HG03103 (cell line): ENCODE measurements around the gene NSUN2.
"Not testable (repeated sequence)": the region's sequence is repeated elsewhere in the genome, so short reads cannot be mapped to it uniquely, and the experiment has no call there.

Experiments
- ATAC-seq: cut with Tn5 transposase; IDR thresholded peaks from one replicate; pipeline ENCODE4 v1.9.1; 2021; ENCODE audit warnings: low read depth; ENCODE audit not compliant: unreplicated experiment

The NSUN2 gene

GRCh38 chr5:6645571-6646362, 12.9 kb upstream of the NSUN2 start:
- ATAC-seq: not testable (repeated sequence)

GRCh38 chr5:6644794-6645241, 12.0 kb upstream of the NSUN2 start:
- no peak for ATAC-seq

GRCh38 chr5:6642655-6643054, 9.8 kb upstream of the NSUN2 start:
- ATAC-seq: no peak

GRCh38 chr5:6638236-6638635, 5.4 kb upstream of the NSUN2 start:
- ATAC-seq: no peak

GRCh38 chr5:6637590-6637989, 4.7 kb upstream of the NSUN2 start:
- no peak for ATAC-seq

GRCh38 chr5:6637022-6637421, 4.2 kb upstream of the NSUN2 start:
- ATAC-seq: no peak

- no peak for ATAC-seq
Observed at GRCh38 chr5:6636293-6636692, 3.4 kb upstream of the NSUN2 start.

GRCh38 chr5:6634788-6635430, 2.1 kb upstream of the NSUN2 start:
- no peak for ATAC-seq

GRCh38 chr5:6634306-6634705, 1.5 kb upstream of the NSUN2 start:
- no peak for ATAC-seq

GRCh38 chr5:6633469-6634245, 813 bp upstream of the NSUN2 start:
- peak; percentile 44 for ATAC-seq

GRCh38 chr5:6632324-6632887, 438 bp downstream of the NSUN2 start:
- peak; percentile 11 for ATAC-seq

- no peak for ATAC-seq
Observed at GRCh38 chr5:6631441-6631840, 1.4 kb downstream of the NSUN2 start.

GRCh38 chr5:6626508-6626907, 6.3 kb downstream of the NSUN2 start:
- no peak for ATAC-seq

- ATAC-seq: no peak
Observed at GRCh38 chr5:6623941-6624340, 8.9 kb downstream of the NSUN2 start.

- ATAC-seq: no peak
Observed at GRCh38 chr5:6623228-6623627, 9.6 kb downstream of the NSUN2 start.

GRCh38 chr5:6616632-6617031, 16.2 kb downstream of the NSUN2 start:
- no peak for ATAC-seq

- ATAC-seq: no peak
Observed at GRCh38 chr5:6615034-6615815, 17.6 kb downstream of the NSUN2 start.

GRCh38 chr5:6611334-6612256, 21.2 kb downstream of the NSUN2 start:
- ATAC-seq: no peak

- no peak for ATAC-seq
Observed at GRCh38 chr5:6608016-6608415, 24.8 kb downstream of the NSUN2 start.
